Urinary bladder (tissue), 4 donors: Measurements from ENCODE around the gene SORCS1. TPM values are rescaled to one million over a fixed set of nuclear protein-coding genes. Genes with fewer than 3 reads are reported as not detected.

Experiments used
- DNase-seq: peaks from one replicate; pipeline ENCODE4 v3.0.0-alpha.2; 2015; ENCODE audit errors: extremely low spot score
- H3K27ac ChIP-seq: one replicate; pipeline ENCODE4 v1.5.1; 2013; ENCODE audit warnings: low read depth, mild to moderate bottlenecking, moderate library complexity
- H3K36me3 ChIP-seq: one replicate; pipeline ENCODE4 v1.6.1; 2013; ENCODE audit warnings: mild to moderate bottlenecking, moderate library complexity; ENCODE audit not compliant: insufficient read depth
- H3K4me1 ChIP-seq: one replicate; pipeline ENCODE4 v1.6.1; 2013; ENCODE audit warnings: mild to moderate bottlenecking, moderate library complexity; ENCODE audit not compliant: insufficient read depth
- H3K4me3 ChIP-seq: one replicate; pipeline ENCODE4 v1.5.1; 2013; ENCODE audit warnings: low read depth, low read length
- WGBS: extraction: QIAGEN DNeasy Blood & Tissue Kit; methylation state at CpG from one replicate; pipeline ENCODE4 v1.1.7; 2013; 5-methylcytosine and 5-hydroxymethylcytosine counted together
- polyA plus RNA-seq: library from polyadenylated mRNA; stranded (reverse); fragments of 200-250 nt; gene quantifications from one replicate; pipeline ENCODE4 v1.2.3, GENCODE V29; 2013
- total RNA-seq: library from RNA; depleted of rRNA; stranded (reverse); fragments of >200 nt; gene quantifications from one replicate; pipeline ENCODE4 v1.2.3, GENCODE V29; 2014
- donor health status: healthy with polysubstance abuse.
- donor health status: healthy.

Gene SORCS1
- total and polyA plus RNA-seq, 2 donors: 9.3 to 14.8 TPM

DNA sequence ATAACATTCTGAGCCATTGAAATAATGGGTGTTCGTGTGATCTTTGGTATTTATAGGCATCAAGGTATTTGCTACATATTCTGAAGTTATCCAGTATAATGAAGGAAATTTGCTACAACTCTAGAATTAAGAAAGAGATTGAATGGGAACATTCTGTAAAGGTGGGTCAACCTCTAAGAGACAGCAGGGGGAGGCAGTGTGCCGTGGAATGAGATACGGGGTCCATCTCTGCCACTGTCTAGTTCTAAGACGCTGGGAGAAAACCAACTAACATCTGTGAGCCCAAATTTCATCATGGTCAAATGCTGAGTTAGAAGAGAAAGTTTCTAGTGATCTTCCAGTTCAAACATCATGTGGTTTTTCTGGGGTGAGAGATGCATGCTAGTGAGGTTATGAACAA, 368.9 kb downstream of the SORCS1 start:
- no peak for DNase-seq
- Histone ChIP-seq H3K4me1 (no peaks in the 10 kb centered on the region), H3K27ac (no peak overlapping the region), H3K4me3 (no peak overlapping the region), H3K36me3 (no peaks in the 10 kb centered on the region)
- 22% methylated on average over 4 of the region's 4 CpGs for WGBS

GRCh38 chr10:106793617-106794016, 370.9 kb downstream of the SORCS1 start:
- H3K36me3 ChIP-seq: no peaks in the 10 kb centered on the region
- no peaks in the 10 kb centered on the region for H3K4me1 ChIP-seq
- H3K27ac ChIP-seq: no peak overlapping the region
- H3K4me3 ChIP-seq: no peak overlapping the region
- 32% methylated on average over 1 of the region's 1 CpG for WGBS
- no peak for DNase-seq

- 91% methylated on average over 2 of the region's 2 CpGs for WGBS
- H3K4me3 ChIP-seq: no peak overlapping the region
- DNase-seq: no peak
- H3K4me1 ChIP-seq: no peaks in the 10 kb centered on the region
- H3K36me3 ChIP-seq: no peaks in the 10 kb centered on the region
- no peak overlapping the region for H3K27ac ChIP-seq
Observed at GRCh38 chr10:106789623-106790022, 374.9 kb downstream of the SORCS1 start.

GRCh38 chr10:106788982-106789381, 375.5 kb downstream of the SORCS1 start:
- Histone ChIP-seq H3K27ac (no peak overlapping the region), H3K4me1 (no peaks in the 10 kb centered on the region), H3K4me3 (no peak overlapping the region), H3K36me3 (no peaks in the 10 kb centered on the region)
- WGBS: 94% methylated on average over 3 of the region's 3 CpGs
- DNase-seq: no peak

DNA sequence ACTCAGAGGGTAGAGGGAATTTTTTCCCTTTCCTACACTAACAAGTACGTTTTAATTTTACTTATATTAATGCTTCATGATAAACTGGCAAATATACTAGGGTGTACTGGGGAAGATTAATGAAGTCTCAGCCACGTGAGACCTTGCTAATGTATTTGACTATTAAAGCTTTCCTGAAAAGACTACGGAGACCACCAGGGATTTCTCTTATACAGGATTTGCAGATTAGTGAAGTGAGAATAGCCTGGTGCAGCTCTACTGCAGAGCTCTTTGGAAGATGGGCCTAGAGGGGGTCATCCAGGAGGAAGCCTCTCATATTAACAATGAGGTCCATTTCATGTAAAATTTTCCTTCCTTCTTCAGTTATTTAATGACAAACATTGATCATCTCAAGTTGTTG, 379.0 kb downstream of the SORCS1 start:
- WGBS: 80% methylated on average over 3 of the region's 3 CpGs
- Histone ChIP-seq H3K4me1 (no peaks in the 10 kb centered on the region), H3K27ac (no peak overlapping the region), H3K36me3 (no peaks in the 10 kb centered on the region), H3K4me3 (no peak overlapping the region)
- DNase-seq: no peak

DNA sequence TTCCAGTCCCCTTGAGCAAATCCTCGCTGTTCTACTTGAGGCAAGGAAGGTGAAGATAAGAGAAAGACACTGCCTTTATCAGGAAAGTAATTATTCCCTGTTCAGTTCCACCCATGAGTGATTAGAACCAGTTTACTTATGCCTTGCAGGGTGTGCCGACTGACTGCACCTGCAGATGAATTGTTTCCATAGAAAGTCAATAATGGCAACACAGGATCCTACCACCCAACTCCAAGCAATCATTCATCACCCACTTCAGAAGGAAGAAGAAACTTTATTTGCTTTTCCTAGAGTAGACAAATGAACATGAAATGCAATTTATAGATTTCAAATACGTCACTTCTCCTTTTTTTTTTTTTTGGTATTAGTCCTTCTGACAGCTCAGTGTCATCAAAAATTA, 383.9 kb downstream of the SORCS1 start:
- H3K27ac ChIP-seq: no peak overlapping the region
- DNase-seq: no peak
- H3K4me3 ChIP-seq: no peak overlapping the region
- WGBS: 88% methylated on average over 3 of the region's 3 CpGs
- H3K36me3 ChIP-seq: no peaks in the 10 kb centered on the region
- no peaks in the 10 kb centered on the region for H3K4me1 ChIP-seq

- Histone ChIP-seq H3K27ac (no peak overlapping the region), H3K4me1 (no peaks in the 10 kb centered on the region), H3K36me3 (no peaks in the 10 kb centered on the region), H3K4me3 (no peak overlapping the region)
- DNase-seq: no peak
- 46% methylated on average over 1 of the region's 1 CpG for WGBS
Observed at GRCh38 chr10:106777841-106778240, 386.7 kb downstream of the SORCS1 start.

- WGBS: 30% methylated on average over 4 of the region's 4 CpGs
- H3K36me3 ChIP-seq: no peaks in the 10 kb centered on the region
- DNase-seq: no peak
- no peak overlapping the region for H3K4me3 ChIP-seq
- no peak overlapping the region for H3K27ac ChIP-seq
- no peaks in the 10 kb centered on the region for H3K4me1 ChIP-seq
Observed at GRCh38 chr10:106775127-106775526, 389.4 kb downstream of the SORCS1 start.

DNA sequence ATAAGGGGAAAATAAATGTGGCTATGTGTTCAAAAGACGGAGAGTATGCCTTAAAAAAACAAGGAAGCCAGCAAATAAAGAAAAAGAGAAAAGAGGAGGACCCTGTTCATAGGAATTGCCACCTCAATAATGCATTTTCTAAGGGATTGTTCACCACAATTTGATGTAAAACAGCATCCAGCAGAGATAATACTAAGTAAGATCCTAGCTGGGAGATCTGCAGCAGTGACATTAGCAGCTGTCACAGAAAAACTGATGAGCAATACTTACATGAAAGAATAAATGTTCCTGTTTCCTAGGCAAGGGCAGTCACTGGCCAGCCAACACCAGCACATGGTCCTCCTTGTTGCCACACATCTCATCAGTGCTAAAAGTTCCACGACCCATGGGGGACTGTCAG, 391.5 kb downstream of the SORCS1 start:
- Histone ChIP-seq H3K4me1 (no peaks in the 10 kb centered on the region), H3K4me3 (no peak overlapping the region), H3K36me3 (no peaks in the 10 kb centered on the region), H3K27ac (no peak overlapping the region)
- WGBS: 80% methylated on average over 2 of the region's 2 CpGs
- DNase-seq: no peak

DNA sequence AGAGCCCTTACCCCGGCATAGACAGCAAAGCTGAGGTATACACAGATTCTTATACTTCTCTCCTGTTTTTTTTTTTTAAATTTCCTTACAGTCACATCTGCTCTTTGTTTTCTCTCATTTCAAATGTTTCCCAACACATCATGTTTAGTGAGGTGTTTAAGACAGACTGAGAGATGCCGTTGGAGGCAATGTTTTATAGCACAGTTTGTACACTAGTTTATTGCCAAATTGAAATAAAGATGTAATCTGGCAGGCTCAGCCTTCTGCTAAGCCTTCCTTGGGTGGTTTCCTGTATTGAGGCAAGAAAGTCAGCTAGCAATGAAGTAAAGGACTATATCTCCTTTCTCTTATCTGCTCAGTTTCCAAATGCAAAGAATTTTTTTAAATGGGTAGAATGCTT, 393.4 kb downstream of the SORCS1 start:
- no peak for DNase-seq
- WGBS: 42% methylated on average over 2 of the region's 2 CpGs
- Histone ChIP-seq H3K4me1 (no peaks in the 10 kb centered on the region), H3K27ac (no peak overlapping the region), H3K36me3 (no peaks in the 10 kb centered on the region), H3K4me3 (no peak overlapping the region)

- Histone ChIP-seq H3K36me3 (no peaks in the 10 kb centered on the region), H3K4me3 (no peak overlapping the region), H3K27ac (no peak overlapping the region), H3K4me1 (no peaks in the 10 kb centered on the region)
- no peak for DNase-seq
Observed at GRCh38 chr10:106768204-106768603, 396.3 kb downstream of the SORCS1 start.

GRCh38 chr10:106765928-106766327, 398.6 kb downstream of the SORCS1 start:
- 83% methylated on average over 7 of the region's 7 CpGs for whole genome bisulfite sequencing
- Histone ChIP-seq H3K27ac (no peak overlapping the region), H3K36me3 (no peaks in the 10 kb centered on the region), H3K4me1 (no peaks in the 10 kb centered on the region), H3K4me3 (no peak overlapping the region)
- no peak for DNase-seq

GRCh38 chr10:106765241-106765754, 399.2 kb downstream of the SORCS1 start:
- DNase-seq: no peak
- no peak overlapping the region for H3K27ac ChIP-seq
- H3K36me3 ChIP-seq: no peaks in the 10 kb centered on the region
- H3K4me3 ChIP-seq: no peak overlapping the region
- WGBS: 83% methylated on average over 1 of the region's 1 CpG
- H3K4me1 ChIP-seq: no peaks in the 10 kb centered on the region

DNA sequence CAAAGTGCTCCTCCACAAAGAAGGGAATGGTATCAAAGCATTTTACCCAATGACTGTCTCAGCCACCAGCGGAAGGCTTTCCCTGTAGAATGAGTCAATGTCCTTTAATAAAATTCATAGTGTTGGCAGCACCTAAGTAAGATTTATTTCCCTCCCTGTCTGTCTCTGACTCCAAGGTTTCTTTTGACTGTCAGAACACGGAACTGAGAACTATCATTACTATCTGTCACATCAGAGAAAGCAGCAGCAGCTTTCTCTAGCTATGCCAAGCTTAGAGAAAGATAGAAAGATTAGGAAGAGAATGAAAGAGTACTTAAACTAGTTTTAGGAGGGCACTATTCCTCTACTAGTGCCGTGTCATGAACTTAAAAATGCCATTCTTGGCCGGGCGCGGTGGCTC, 400.1 kb downstream of the SORCS1 start:
- Histone ChIP-seq H3K4me1 (no peaks in the 10 kb centered on the region), H3K36me3 (no peaks in the 10 kb centered on the region), H3K27ac (no peak overlapping the region), H3K4me3 (no peak overlapping the region)
- WGBS: 95% methylated on average over 6 of the region's 6 CpGs
- no peak for DNase-seq

- no peak for DNase-seq
- H3K36me3 ChIP-seq: no peaks in the 10 kb centered on the region
- no peak overlapping the region for H3K4me3 ChIP-seq
- H3K27ac ChIP-seq: no peak overlapping the region
- H3K4me1 ChIP-seq: no peaks in the 10 kb centered on the region
- 56% methylated on average over 4 of the region's 4 CpGs for WGBS
Observed at GRCh38 chr10:106761906-106762305, 402.6 kb downstream of the SORCS1 start.
